Measurements from ENCODE around the gene DNPEP. TPM values are rescaled to one million over a fixed set of nuclear protein-coding genes. Genes with fewer than 3 reads are reported as not detected.
"Not testable (repeated sequence)": the region's sequence is repeated elsewhere in the genome, so short reads cannot be mapped to it uniquely, and the experiment has no call there.

DNPEP gene
- total RNA-seq, 2 experiments from 2014 or later, result 39.3 to 63.6 TPM

DNA sequence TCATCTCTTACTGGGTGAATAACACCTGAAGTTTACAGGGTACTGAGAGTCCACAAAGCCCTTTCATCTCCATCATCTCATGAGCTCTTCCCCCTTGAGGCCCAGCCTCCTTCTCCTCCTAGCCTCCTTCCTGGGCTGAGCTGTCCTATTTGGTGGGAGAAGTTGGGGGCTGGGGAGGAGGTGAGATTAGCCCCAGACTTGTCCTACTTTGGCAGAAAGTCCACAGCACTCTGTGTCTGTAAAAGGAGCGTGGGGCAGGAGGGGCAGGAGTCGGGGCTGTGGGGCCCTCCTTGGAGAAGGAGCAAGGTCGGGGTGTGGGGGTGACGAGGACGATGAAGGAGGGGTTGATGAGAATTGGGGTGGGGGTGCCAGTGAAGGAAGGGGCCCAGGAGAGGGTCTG lies 20.5 kb upstream of the DNPEP start:
- H2AFZ ChIP-seq (ENCODE audit: low read length), result no peak overlapping the region
- no peak for DNase-seq (ENCODE audit: low spot score)
- ChIA-PET POLR2A (no interaction called here), CTCF (ENCODE audit: unreplicated experiment) (interaction anchor here (0.6 kb wide), 1 partner anchor 56 kb away, joined by 4 read pairs; no protein-coding TSS in a partner anchor)
- no peaks in the 10 kb centered on the region for H3K79me2 ChIP-seq (ENCODE audit: insufficient read depth, low read depth, low read length)
- H3K4me1 ChIP-seq (ENCODE audit: insufficient read depth, low read length, poor library complexity, severe bottlenecking), result no peaks in the 10 kb centered on the region
- H3K4me2 ChIP-seq (ENCODE audit: low read length), result no peak overlapping the region
- H3K9me3 ChIP-seq (ENCODE audit: low read length), result no peaks in the 10 kb centered on the region
- intact Hi-C loops (cut with micrococcal nuclease; ENCODE audit: unreplicated experiment), result no loop called here
- H3K4me3 ChIP-seq (ENCODE audit: low read depth, low read length, poor library complexity, severe bottlenecking), result no peak overlapping the region
- no peaks in the 10 kb centered on the region for H4K20me1 ChIP-seq (ENCODE audit: insufficient read depth, low read length)
- TF ChIP-seq, protein P1, sequence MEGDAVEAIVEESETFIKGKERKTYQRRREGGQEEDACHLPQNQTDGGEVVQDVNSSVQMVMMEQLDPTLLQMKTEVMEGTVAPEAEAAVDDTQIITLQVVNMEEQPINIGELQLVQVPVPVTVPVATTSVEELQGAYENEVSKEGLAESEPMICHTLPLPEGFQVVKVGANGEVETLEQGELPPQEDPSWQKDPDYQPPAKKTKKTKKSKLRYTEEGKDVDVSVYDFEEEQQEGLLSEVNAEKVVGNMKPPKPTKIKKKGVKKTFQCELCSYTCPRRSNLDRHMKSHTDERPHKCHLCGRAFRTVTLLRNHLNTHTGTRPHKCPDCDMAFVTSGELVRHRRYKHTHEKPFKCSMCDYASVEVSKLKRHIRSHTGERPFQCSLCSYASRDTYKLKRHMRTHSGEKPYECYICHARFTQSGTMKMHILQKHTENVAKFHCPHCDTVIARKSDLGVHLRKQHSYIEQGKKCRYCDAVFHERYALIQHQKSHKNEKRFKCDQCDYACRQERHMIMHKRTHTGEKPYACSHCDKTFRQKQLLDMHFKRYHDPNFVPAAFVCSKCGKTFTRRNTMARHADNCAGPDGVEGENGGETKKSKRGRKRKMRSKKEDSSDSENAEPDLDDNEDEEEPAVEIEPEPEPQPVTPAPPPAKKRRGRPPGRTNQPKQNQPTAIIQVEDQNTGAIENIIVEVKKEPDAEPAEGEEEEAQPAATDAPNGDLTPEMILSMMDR (conservative IDR thresholded peaks at IDR 0.05; ENCODE audit: low read length), result no peak
- TF ChIP-seq EZH2phosphoT487 (IDR thresholded peaks at IDR 0.05; ENCODE audit: borderline replicate concordance, low read depth, low read length), result no peak
- no TSS peak for BruUV-seq (replicated peaks)
- H3K9me2 ChIP-seq (ENCODE audit: insufficient read depth, low read length), result no peaks in the 10 kb centered on the region
- H3K27ac ChIP-seq (ENCODE audit: low read depth, low read length, poor library complexity, severe bottlenecking), result no peak overlapping the region
- no peaks in the 10 kb centered on the region for H3K36me3 ChIP-seq (ENCODE audit: insufficient read depth, low read length)

DNA sequence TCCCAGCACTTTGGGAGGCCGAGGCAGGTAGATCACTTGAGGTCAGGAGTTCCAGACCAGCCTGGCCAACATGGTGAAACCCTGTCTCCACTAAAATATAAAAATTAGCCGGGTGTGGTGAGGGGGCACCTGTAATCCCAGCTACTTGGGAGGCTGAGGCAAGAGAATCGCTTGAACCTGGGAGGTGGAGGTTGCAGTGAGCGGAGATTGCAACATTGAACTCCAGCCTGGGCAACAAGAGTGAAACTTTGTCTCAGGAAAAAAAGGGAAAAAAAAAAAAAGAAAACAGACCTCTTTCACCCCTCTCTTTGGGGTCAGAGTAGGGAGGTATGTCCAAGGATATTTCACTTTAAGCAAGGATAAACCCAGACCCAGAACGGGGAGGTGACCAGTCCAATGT lies 19.6 kb upstream of the DNPEP start:
- H4K20me1 ChIP-seq (ENCODE audit: insufficient read depth, low read length); H3K27ac ChIP-seq (ENCODE audit: low read depth, low read length, poor library complexity, severe bottlenecking); H3K4me3 ChIP-seq (ENCODE audit: low read depth, low read length, poor library complexity, severe bottlenecking); BruUV-seq (replicated peaks); H3K79me2 ChIP-seq (ENCODE audit: insufficient read depth, low read depth, low read length); H3K9me3 ChIP-seq (ENCODE audit: low read length); H2AFZ ChIP-seq (ENCODE audit: low read length); POLR2A ChIA-PET; DNase-seq (ENCODE audit: low spot score); H3K4me1 ChIP-seq (ENCODE audit: insufficient read depth, low read length, poor library complexity, severe bottlenecking); intact Hi-C loops (cut with micrococcal nuclease; ENCODE audit: unreplicated experiment); H3K36me3 ChIP-seq (ENCODE audit: insufficient read depth, low read length); H3K4me2 ChIP-seq (ENCODE audit: low read length); H3K9me2 ChIP-seq (ENCODE audit: insufficient read depth, low read length): not testable (repeated sequence)
- CTCF ChIA-PET (ENCODE audit: unreplicated experiment), result interaction anchor here (0.6 kb wide), 2 partner anchors 57 to 219 kb away, joined by 3 to 4 read pairs; no protein-coding TSS in a partner anchor

DNA sequence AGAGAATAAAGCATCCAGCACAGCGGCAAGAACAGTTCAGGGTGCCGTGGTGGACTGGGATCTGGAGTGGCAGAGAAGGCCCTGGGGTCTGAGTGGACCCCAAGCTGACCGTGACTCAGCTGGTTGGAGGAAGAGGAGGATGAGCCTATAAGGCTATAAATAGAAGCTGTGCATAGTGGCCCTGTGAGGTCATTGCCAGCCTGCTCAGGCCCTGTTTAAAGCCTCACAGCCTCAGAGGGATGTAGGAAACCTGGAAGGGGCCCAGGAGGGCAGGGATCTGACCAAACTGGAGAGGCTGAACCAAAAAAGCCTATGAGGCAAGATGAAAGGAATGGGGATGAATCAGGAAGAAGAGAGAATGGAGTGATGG lies 19.1 kb upstream of the DNPEP start:
- Histone ChIP-seq H3K9me2 (ENCODE audit: insufficient read depth, low read length) (no peaks in the 10 kb centered on the region), H2AFZ (ENCODE audit: low read length) (no peak overlapping the region), H3K4me2 (ENCODE audit: low read length) (no peak overlapping the region), H3K4me3 (ENCODE audit: low read depth, low read length, poor library complexity, severe bottlenecking) (no peak overlapping the region), H3K79me2 (ENCODE audit: insufficient read depth, low read depth, low read length) (no peaks in the 10 kb centered on the region), H3K36me3 (ENCODE audit: insufficient read depth, low read length) (no peaks in the 10 kb centered on the region), H4K20me1 (ENCODE audit: insufficient read depth, low read length) (no peaks in the 10 kb centered on the region), H3K9me3 (ENCODE audit: low read length) (no peaks in the 10 kb centered on the region), H3K4me1 (ENCODE audit: insufficient read depth, low read length, poor library complexity, severe bottlenecking) (no peaks in the 10 kb centered on the region), H3K27ac (ENCODE audit: low read depth, low read length, poor library complexity, severe bottlenecking) (no peak overlapping the region)
- ChIA-PET POLR2A (no interaction called here), CTCF (ENCODE audit: unreplicated experiment) (no interaction called here)
- no peak for DNase-seq (ENCODE audit: low spot score)
- no TSS peak for BruUV-seq (replicated peaks)
- TF ChIP-seq, protein P1 (conservative IDR thresholded peaks at IDR 0.05; ENCODE audit: low read length), result no peak
- TF ChIP-seq EZH2phosphoT487 (IDR thresholded peaks at IDR 0.05; ENCODE audit: borderline replicate concordance, low read depth, low read length), result no peak
- intact Hi-C loops (cut with micrococcal nuclease; ENCODE audit: unreplicated experiment), result no loop called here

All from OCI-LY7 (cell line).